Hepatocyte (in vitro differentiated cells): ENCODE measurements around the gene TRIM63.

ENCODE experiments used
- EZH2 ChIP-seq: fragments of 200-600 bp; sonication (generic); IDR thresholded peaks from 2 replicates; pipeline ENCODE4 v1.6.1; 2016; ENCODE audit warnings: antibody characterized with exemption, mild to moderate bottlenecking, borderline replicate concordance
- EZH2phosphoT487 ChIP-seq: fragments of 200-600 bp; sonication (generic); IDR thresholded peaks from one replicate; pipeline ENCODE4 v1.6.1; 2018; ENCODE audit warnings: antibody characterized with exemption, mild to moderate bottlenecking, low read depth, moderate library complexity; ENCODE audit not compliant: unreplicated experiment, severe bottlenecking
- TF ChIP-seq, protein P1 (sequence below): fragments of 200-600 bp; sonication (generic); IDR thresholded peaks from 2 replicates; pipeline ENCODE4 v1.5.1; 2016; ENCODE audit warnings: antibody characterized with exemption, mild to moderate bottlenecking; ENCODE audit not compliant: poor library complexity

DNA sequence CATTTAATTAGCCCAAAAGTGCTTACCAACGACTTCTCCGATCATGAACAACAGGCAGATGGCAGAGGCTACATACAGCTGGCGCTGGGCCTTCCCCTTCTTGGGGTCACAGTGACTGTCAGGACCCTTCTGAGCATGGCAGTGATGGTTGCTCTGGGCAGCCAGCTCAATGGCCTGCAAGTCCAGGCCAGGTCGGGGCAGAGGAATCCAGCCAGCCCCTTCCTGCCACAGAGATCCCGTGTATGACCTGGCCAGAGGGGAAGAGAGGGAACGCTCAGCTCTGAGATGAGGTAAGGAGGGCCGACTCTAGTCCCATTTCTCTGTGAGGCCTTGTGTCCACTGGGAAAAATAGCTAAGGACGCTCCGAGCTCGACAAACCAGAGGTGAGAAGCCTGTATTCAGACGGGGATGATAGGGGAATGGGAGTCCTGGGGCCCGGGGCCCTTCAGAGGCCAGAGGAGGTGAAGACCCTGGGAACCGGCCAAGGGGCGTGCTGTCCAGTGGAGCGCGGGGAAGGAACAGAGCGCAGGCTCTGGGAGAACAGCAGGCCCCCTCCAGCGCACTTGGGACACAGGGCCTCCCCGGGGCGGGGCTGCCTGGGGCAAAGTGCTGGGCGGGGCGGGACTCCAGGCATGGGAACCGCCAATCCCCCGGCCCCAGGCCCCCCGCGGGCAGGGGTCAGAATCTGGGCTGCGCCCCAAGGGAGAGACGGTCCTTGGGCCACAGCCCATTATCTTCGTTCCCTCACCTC, 22.3 kb downstream of the TRIM63 start:
- TF ChIP-seq, protein P1, sequence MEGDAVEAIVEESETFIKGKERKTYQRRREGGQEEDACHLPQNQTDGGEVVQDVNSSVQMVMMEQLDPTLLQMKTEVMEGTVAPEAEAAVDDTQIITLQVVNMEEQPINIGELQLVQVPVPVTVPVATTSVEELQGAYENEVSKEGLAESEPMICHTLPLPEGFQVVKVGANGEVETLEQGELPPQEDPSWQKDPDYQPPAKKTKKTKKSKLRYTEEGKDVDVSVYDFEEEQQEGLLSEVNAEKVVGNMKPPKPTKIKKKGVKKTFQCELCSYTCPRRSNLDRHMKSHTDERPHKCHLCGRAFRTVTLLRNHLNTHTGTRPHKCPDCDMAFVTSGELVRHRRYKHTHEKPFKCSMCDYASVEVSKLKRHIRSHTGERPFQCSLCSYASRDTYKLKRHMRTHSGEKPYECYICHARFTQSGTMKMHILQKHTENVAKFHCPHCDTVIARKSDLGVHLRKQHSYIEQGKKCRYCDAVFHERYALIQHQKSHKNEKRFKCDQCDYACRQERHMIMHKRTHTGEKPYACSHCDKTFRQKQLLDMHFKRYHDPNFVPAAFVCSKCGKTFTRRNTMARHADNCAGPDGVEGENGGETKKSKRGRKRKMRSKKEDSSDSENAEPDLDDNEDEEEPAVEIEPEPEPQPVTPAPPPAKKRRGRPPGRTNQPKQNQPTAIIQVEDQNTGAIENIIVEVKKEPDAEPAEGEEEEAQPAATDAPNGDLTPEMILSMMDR = no peak
- TF ChIP-seq EZH2phosphoT487 (no peak), EZH2 (no peak)
